HFFc6 (cell line): ENCODE measurements around the gene SOBP. TPM values are rescaled to one million over a fixed set of nuclear protein-coding genes. Genes with fewer than 3 reads are reported as not detected.

Source experiments
- DNase-seq: peaks from one replicate; pipeline ENCODE4 v3.0.0-alpha.2; 2018
- H3K27ac Mint-ChIP-seq: 2 replicates; pipeline ENCODE4 v1.8.0; 2020; ENCODE audit warnings: mild to moderate bottlenecking, mixed read lengths
- H3K27me3 Mint-ChIP-seq: 2 replicates; pipeline ENCODE4 v1.8.0; 2021; ENCODE audit warnings: mild to moderate bottlenecking, moderate library complexity, mixed read lengths; ENCODE audit not compliant: insufficient read depth
- H3K36me3 Mint-ChIP-seq: 2 replicates; pipeline ENCODE4 v1.8.0; 2021; ENCODE audit warnings: low read depth, mixed read lengths
- H3K4me1 Mint-ChIP-seq: 2 replicates; pipeline ENCODE4 v1.8.0; 2020; ENCODE audit warnings: low read depth, mixed read lengths
- H3K4me3 Mint-ChIP-seq: 2 replicates; pipeline ENCODE4 v1.8.0; 2020; ENCODE audit warnings: mild to moderate bottlenecking, moderate library complexity, mixed read lengths
- H3K9me3 Mint-ChIP-seq: 2 replicates; pipeline ENCODE4 v1.8.0; 2020; ENCODE audit warnings: mild to moderate bottlenecking, mixed read lengths
- CTCF ChIP-seq: fragments of 200-600 bp; sonication (generic); IDR thresholded peaks from 2 replicates; pipeline ENCODE4 v1.5.0; 2021; ENCODE audit warnings: antibody characterized with exemption, mild to moderate bottlenecking
- total RNA-seq, 6 experiments: library from RNA; stranded (reverse); fragmentation: NEBNext Ultra II Directional; extraction: Animal tissue kit (Norgen Biotek cat#: 25700); gene quantifications; 2 replicates in 1 of 6; 3 replicates in 5 of 6; pipeline ENCODE4 v1.2.3, GENCODE V29; 2021

The SOBP gene
- total RNA-seq, 6 experiments from 2014 or later: 0.09 to 0.50 (median 0.15) TPM; not detected in 1

DNA sequence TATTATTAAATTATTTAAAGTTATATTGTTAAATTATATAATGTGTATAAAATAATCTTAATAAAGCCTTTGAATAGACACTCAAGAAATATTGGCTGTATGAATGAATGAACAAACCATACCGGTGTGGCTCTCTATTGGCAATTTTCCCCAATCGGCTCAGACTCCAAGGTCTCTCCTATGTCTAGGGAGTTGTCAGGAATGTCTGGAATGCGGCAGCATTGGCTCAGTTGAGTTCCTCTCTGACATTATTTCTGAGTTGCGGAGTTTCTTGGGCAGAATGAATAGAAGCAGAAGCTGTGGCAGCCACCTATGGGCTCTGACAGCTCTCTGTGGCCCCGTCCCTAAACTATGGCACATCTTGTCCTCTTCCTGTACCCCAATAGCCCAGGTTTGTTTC lies 111.0 kb downstream of the SOBP start:
- no peak for TF ChIP-seq CTCF
- peak; percentile 2 for DNase-seq
- Mint-ChIP-seq H3K27me3 (peaks cover 4% of the 10 kb centered on the region; the same call in 1 of the 2 replicates), H3K4me1 (peaks cover 10% of the 10 kb centered on the region), H3K9me3 (no peaks in the 10 kb centered on the region), H3K36me3 (no peaks in the 10 kb centered on the region), H3K27ac (no peak overlapping the region), H3K4me3 (no peak overlapping the region; the same call in 1 of the 2 replicates)

DNA sequence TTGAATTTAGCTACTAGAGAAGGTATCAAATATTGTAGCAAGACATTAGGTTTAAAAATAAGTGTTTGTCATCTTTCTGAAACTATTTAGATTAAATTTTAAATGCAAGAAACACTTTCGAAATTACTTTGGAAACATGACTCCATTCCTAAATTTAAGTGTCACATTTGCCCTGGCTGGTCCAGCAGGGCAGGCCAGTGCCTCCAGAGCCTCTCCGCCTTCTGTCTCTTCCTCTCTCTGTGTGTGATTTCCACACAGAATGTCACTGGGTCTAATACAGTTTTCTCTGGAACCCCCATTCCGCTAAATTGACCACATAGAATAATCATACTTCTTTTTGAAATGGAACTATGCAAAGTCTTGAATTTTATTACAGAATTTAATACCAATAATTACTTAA lies 111.5 kb downstream of the SOBP start:
- Mint-ChIP-seq H3K27ac (no peak overlapping the region), H3K9me3 (no peaks in the 10 kb centered on the region), H3K27me3 (peaks cover 4% of the 10 kb centered on the region; the same call in 1 of the 2 replicates), H3K36me3 (no peaks in the 10 kb centered on the region), H3K4me1 (peaks cover 10% of the 10 kb centered on the region), H3K4me3 (no peak overlapping the region; the same call in 1 of the 2 replicates)
- no peak for TF ChIP-seq CTCF
- no peak for DNase-seq

GRCh38 chr6:107602321-107603005 lies 112.5 kb downstream of the SOBP start:
- no peak for DNase-seq
- Mint-ChIP-seq H3K4me3 (no peak overlapping the region), H3K9me3 (no peaks in the 10 kb centered on the region), H3K27me3 (peaks cover 7% of the 10 kb centered on the region), H3K36me3 (no peaks in the 10 kb centered on the region), H3K4me1 (peaks cover 10% of the 10 kb centered on the region), H3K27ac (no peak overlapping the region)
- TF ChIP-seq CTCF: no peak

GRCh38 chr6:107603006-107603370 lies 113.1 kb downstream of the SOBP start:
- H3K4me3 Mint-ChIP-seq: no peak overlapping the region
- H3K9me3 Mint-ChIP-seq: no peaks in the 10 kb centered on the region
- H3K27me3 Mint-ChIP-seq: peaks cover 12% of the 10 kb centered on the region

GRCh38 chr6:107604549-107604948 lies 114.6 kb downstream of the SOBP start:
- Mint-ChIP-seq H3K36me3 (no peaks in the 10 kb centered on the region), H3K4me3 (no peak overlapping the region), H3K4me1 (peaks cover 10% of the 10 kb centered on the region), H3K27ac (no peak overlapping the region), H3K9me3 (no peaks in the 10 kb centered on the region), H3K27me3 (peaks cover 18% of the 10 kb centered on the region)
- no peak for DNase-seq
- TF ChIP-seq CTCF: no peak

More at GRCh38 chr6:107603006-107603370, 113.1 kb downstream of the SOBP start:
- no peak for DNase-seq
- no peaks in the 10 kb centered on the region for H3K36me3 Mint-ChIP-seq
- peaks cover 10% of the 10 kb centered on the region for H3K4me1 Mint-ChIP-seq
- TF ChIP-seq CTCF: no peak
- no peak overlapping the region for H3K27ac Mint-ChIP-seq
